IMR-90 (cell line): ENCODE results near the gene RASL11B.

Experiments used
- CEBPB ChIP-seq: IDR thresholded peaks from 2 replicates; pipeline ENCODE4 v1.6.1; 2012; ENCODE audit warnings: low read depth, low read length, improper control_type of control experiment
- CHD1 ChIP-seq: IDR thresholded peaks from 2 replicates; pipeline ENCODE4 v1.6.1; 2012; ENCODE audit warnings: low read depth, low read length, improper control_type of control experiment
- CTCF ChIP-seq: conservative IDR thresholded peaks from 2 replicates; pipeline ENCODE4 v1.5.1; 2012; ENCODE audit warnings: mild to moderate bottlenecking, low read depth, low read length, improper control_type of control experiment
- MAFK ChIP-seq: IDR thresholded peaks from 2 replicates; pipeline ENCODE4 v1.6.1; 2012; ENCODE audit warnings: low read depth, low read length, improper control_type of control experiment
- MAZ ChIP-seq: IDR thresholded peaks from 2 replicates; pipeline ENCODE4 v1.6.1; 2012; ENCODE audit warnings: low read depth, mild to moderate bottlenecking, low read length, improper control_type of control experiment, moderate library complexity, borderline replicate concordance
- POLR2A ChIP-seq: IDR thresholded peaks from 2 replicates; pipeline ENCODE4 v1.6.1; 2012; ENCODE audit warnings: mild to moderate bottlenecking, low read depth, low read length
- RAD21 ChIP-seq: IDR thresholded peaks from 2 replicates; pipeline ENCODE4 v1.6.1; 2012; ENCODE audit warnings: low read length, improper control_type of control experiment
- RCOR1 ChIP-seq: IDR thresholded peaks from 2 replicates; pipeline ENCODE4 v1.6.1; 2012; ENCODE audit warnings: mild to moderate bottlenecking, low read length, improper control_type of control experiment; ENCODE audit not compliant: insufficient replicate concordance
- SMC3 ChIP-seq: fragments of 150-350 bp; IDR thresholded peaks from 2 replicates; pipeline ENCODE4 v1.6.1; 2016; ENCODE audit warnings: low read depth, mild to moderate bottlenecking, antibody characterized with exemption, low read length, moderate library complexity

- TF ChIP-seq MAZ, result no peak
- TF ChIP-seq CTCF, result no peak
- no peak for TF ChIP-seq CHD1
- no peak for TF ChIP-seq POLR2A
- no peak for TF ChIP-seq MAFK
- no peak for TF ChIP-seq SMC3
- TF ChIP-seq RAD21, result no peak
- TF ChIP-seq CEBPB, result no peak
- no peak for TF ChIP-seq RCOR1
Observed at GRCh38 chr4:52883707-52884669, 21.9 kb downstream of the RASL11B start.
